Testis (tissue), 3 donors: ENCODE data around the gene C17orf113. TPM values are rescaled to one million over a fixed set of nuclear protein-coding genes. Genes with fewer than 3 reads are reported as not detected.

Experiments used
- DNase-seq: peaks from one replicate; pipeline ENCODE4 v3.0.0-alpha.2; 2019
- H3K27ac ChIP-seq, 2 donors: fragments of 200-600 bp; sonication (generic); one replicate each; pipeline ENCODE4 v1.5.1; 2019
- H3K27me3 ChIP-seq: fragments of 200-600 bp; sonication (generic); one replicate; pipeline ENCODE4 v1.5.1; 2019
- H3K36me3 ChIP-seq: fragments of 200-600 bp; sonication (generic); one replicate; pipeline ENCODE4 v1.5.1; 2017; ENCODE audit warnings: low read depth; ENCODE audit errors: missing control alignments
- H3K4me1 ChIP-seq: fragments of 200-600 bp; sonication (generic); one replicate; pipeline ENCODE4 v1.5.1; 2019
- H3K4me3 ChIP-seq, 2 donors: fragments of 200-600 bp; sonication (generic); one replicate each; pipeline ENCODE4 v1.5.1; 2017 to 2019
- H3K9me3 ChIP-seq: fragments of 200-600 bp; sonication (generic); one replicate; pipeline ENCODE4 v1.5.1; 2017
- CTCF ChIP-seq, 3 experiments: fragments of 450-650 bp in 2 of 3; fragments of 200-600 bp in 1 of 3; sonication (generic) in 1 of 3; IDR thresholded peaks; one replicate each; pipeline ENCODE4 v1.5.1; 2016 to 2019; ENCODE audit warnings: antibody characterized with exemption in 3 of 3, mild to moderate bottlenecking in 2 of 3, moderate library complexity in 1 of 3
- POLR2A ChIP-seq: fragments of 450-650 bp; IDR thresholded peaks from one replicate; pipeline ENCODE4 v1.6.1; 2017; ENCODE audit warnings: antibody characterized with exemption, mild to moderate bottlenecking, moderate library complexity
- WGBS, 2 donors: methylation state at CpG; one replicate each; pipeline ENCODE4 v1.1.5; 2018; 5-methylcytosine and 5-hydroxymethylcytosine counted together
- intact Hi-C: fragments of 100-400 bp; cut with DNase I; formaldehyde crosslinking; loops from one replicate; pipeline ENCODE4 v1.15.1; 2023; ENCODE audit warnings: low total_unique reads
- polyA plus RNA-seq: library from polyadenylated mRNA; stranded (reverse); fragments of 350-450 nt; fragmentation: Illumina TruSeq; extraction: RNeasy Lipid Tissue Mini Kit (QIAGEN cat#74804); gene quantifications from one replicate; pipeline ENCODE4 v1.2.3, GENCODE V29; 2014; ENCODE audit warnings: low read depth, low replicate concordance; ENCODE audit not compliant: insufficient read depth
- total RNA-seq, 2 donors: library from RNA; depleted of rRNA; stranded (reverse); fragments of >200 nt; gene quantifications; one replicate each; pipeline ENCODE4 v1.2.3, GENCODE V29; 2016

C17orf113 gene
- total and polyA plus RNA-seq, 3 donors from 2014 or later, result 2.8 to 11.3 (median 7.7) TPM

DNA sequence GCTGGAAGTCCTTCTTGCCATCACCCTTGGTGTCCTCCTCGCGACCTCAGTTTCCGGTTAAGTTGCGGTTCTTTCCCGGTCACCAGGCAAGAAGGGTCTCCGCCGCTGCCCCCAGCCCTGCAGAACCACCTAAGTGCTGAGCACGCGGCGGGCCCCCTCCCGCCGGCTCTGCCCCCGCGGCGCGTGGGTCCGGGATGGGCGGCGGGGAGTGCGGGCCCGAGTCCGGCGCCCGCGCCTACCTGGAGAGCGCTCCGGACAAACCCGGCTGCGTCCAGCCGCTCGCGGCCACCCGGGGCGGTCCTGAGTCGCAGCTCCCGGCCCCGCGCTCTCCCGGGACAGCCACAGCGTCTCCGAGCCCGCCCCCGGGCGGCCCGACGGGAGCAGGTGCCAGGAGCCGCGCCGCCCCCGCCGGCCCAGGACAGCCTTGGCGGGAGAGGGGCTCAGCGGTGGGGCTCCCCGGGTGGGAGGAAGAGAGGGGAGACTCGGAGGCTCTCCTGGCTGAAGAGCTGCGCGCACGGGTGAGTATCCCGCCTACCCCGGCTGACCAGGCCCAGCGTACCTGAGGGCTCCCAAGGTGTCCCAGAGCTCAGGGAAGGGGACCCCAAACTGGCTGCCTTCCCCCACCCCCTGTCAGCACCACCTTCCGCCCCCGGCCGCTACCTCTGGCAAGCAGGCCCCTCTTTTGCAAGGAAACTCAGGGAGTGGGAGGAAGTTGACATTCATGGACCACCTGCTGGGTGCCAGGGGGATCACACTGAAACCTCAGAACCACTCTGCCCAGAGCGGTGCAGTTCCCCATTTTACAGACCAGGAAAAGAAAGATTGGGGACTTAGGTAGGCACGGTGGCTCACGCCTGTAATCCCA lies 22.2 kb upstream of the C17orf113 start:
- H3K4me3 ChIP-seq, result peak overlapping the region; percentile 39 to 43
- no peak for TF ChIP-seq CTCF (IDR thresholded peaks at IDR 0.05)
- no peak for TF ChIP-seq POLR2A
- intact Hi-C loops, result no loop called here
- H3K4me1 ChIP-seq, result peaks cover 16% of the 10 kb centered on the region
- no peaks in the 10 kb centered on the region for H3K36me3 ChIP-seq
- H3K27ac ChIP-seq, result no peak overlapping the region
- 10 to 12% methylated on average over 22 to 25 of the region's 67 CpGs for WGBS, 2 donors
- no peaks in the 10 kb centered on the region for H3K27me3 ChIP-seq
- no peaks in the 10 kb centered on the region for H3K9me3 ChIP-seq
- DNase-seq, result no peak

DNA sequence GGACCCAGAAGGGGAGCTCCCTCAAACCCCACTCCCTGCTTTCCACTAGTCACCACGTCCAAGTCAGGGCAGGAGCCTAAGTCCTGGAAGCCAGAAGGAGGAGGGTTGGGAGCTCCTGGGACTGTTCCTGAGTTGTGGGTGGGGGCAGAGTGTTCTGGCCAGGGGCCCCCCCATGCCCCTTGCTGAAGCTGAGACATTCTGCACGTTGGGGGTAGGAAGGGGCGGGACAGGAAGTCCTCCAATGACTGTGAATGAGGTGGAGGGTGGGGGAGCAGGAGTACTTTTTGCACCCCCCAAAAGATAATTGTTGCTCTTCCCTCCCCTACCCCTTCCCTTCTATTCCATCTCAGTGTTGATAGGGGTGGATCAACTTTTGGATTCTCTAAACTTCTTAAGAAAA lies 21.4 kb upstream of the C17orf113 start:
- Histone ChIP-seq H3K27me3 (no peaks in the 10 kb centered on the region), H3K9me3 (no peaks in the 10 kb centered on the region), H3K36me3 (no peaks in the 10 kb centered on the region), H3K27ac (no peak overlapping the region), H3K4me3 (peak overlapping the region in 1 of 2 donors; percentile 39), H3K4me1 (peaks cover 14% of the 10 kb centered on the region)
- intact Hi-C loops, result no loop called here
- TF ChIP-seq CTCF (IDR thresholded peaks at IDR 0.05), result no peak
- TF ChIP-seq POLR2A, result no peak
- no peak for DNase-seq
- 11 to 13% methylated on average over 3 of the region's 3 CpGs for WGBS, 2 donors

- H3K9me3 ChIP-seq, result no peaks in the 10 kb centered on the region
- no peak for DNase-seq
- intact Hi-C loops, result no loop called here
- H3K4me1 ChIP-seq, result peaks cover 14% of the 10 kb centered on the region
- no peak overlapping the region for H3K27ac ChIP-seq
- H3K4me3 ChIP-seq, result no peak overlapping the region
- TF ChIP-seq POLR2A, result no peak
- no peak for TF ChIP-seq CTCF (IDR thresholded peaks at IDR 0.05)
- H3K36me3 ChIP-seq, result no peaks in the 10 kb centered on the region
- H3K27me3 ChIP-seq, result no peaks in the 10 kb centered on the region
- WGBS, 2 donors, result 90 to 100% methylated on average over 1 to 3 of the region's 3 CpGs
These were observed 18.6 kb upstream of the C17orf113 start for GRCh38 chr17:42068979-42069378.

DNA sequence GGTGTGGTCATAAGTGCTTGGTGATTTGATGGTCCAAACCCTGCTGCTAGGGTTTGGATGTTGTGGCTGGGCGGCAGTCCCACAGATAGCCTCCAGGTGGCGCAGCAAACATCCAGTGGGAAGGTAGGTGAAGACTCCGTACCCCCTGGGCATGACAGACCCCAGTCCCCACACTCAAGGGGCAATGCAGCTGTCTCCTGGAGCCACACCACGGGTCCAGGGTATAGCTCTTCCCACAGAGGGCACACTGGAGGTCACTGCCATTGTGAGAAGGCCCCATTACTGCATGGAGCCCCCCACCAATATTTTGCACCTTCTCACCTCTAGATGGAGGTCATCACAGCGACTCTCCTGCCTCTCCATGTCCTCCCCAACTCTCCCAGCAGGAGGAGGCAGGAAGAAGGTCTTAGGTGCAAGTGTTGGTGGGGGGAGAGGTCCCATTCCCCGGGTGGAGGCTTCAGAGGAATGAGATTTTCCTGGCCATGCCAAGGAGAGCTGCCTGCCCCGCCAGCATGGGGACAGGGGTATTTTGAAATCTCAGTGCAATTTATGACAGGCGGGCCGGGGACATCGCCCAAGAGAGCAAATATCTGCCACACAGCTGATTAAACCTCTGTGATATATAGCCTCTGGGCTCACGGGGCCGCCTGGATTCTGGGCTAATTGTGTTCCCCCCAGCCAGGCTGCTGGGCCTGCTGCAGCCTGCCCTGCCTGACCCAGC lies 17.1 kb upstream of the C17orf113 start:
- Histone ChIP-seq H3K4me3 (no peak overlapping the region), H3K27me3 (no peaks in the 10 kb centered on the region), H3K36me3 (no peaks in the 10 kb centered on the region), H3K4me1 (peaks cover 11% of the 10 kb centered on the region), H3K27ac (no peak overlapping the region), H3K9me3 (no peaks in the 10 kb centered on the region)
- 41 to 49% methylated on average over 10 to 12 of the region's 12 CpGs for WGBS, 2 donors
- intact Hi-C loops, result no loop called here
- TF ChIP-seq POLR2A (no peak), CTCF (IDR thresholded peaks at IDR 0.05) (peak; percentile 89 to 96 (median 89))
- peak; percentile 81 for DNase-seq
